Nephron (organoid): ENCODE measurements around the gene PLEKHA7.

ENCODE experiments used
- H3K27ac Mint-ChIP-seq, 3 experiments: 2 replicates each; pipeline ENCODE4 v1.8.0; 2020; ENCODE audit warnings: mixed read lengths in 3 of 3, mild to moderate bottlenecking in 2 of 3, moderate library complexity in 1 of 3
- H3K27me3 Mint-ChIP-seq: 2 replicates; pipeline ENCODE4 v1.8.0; 2021; ENCODE audit warnings: low read depth, mild to moderate bottlenecking, moderate library complexity, mixed read lengths
- H3K36me3 Mint-ChIP-seq: 2 replicates; pipeline ENCODE4 v1.8.0; 2020; ENCODE audit warnings: low read depth, mixed read lengths
- H3K4me1 Mint-ChIP-seq: 2 replicates; pipeline ENCODE4 v1.8.0; 2020; ENCODE audit warnings: mixed read lengths
- H3K4me3 Mint-ChIP-seq, 3 experiments: 2 replicates each; pipeline ENCODE4 v1.8.0; 2020; ENCODE audit warnings: mild to moderate bottlenecking in 3 of 3, mixed read lengths in 3 of 3, moderate library complexity in 2 of 3
- H3K9me3 Mint-ChIP-seq: 2 replicates; pipeline ENCODE4 v1.8.0; 2020; ENCODE audit warnings: mixed read lengths
- CTCF ChIP-seq, 3 experiments: fragments of 200-600 bp; sonication (generic); IDR thresholded peaks; one replicate each; pipeline ENCODE4 v1.5.0; 2021; ENCODE audit warnings: antibody characterized with exemption in 3 of 3; ENCODE audit not compliant: unreplicated experiment in 3 of 3

PLEKHA7 gene

GRCh38 chr11:16976379-16976778 is 37.8 kb downstream of the PLEKHA7 start:
- Mint-ChIP-seq H3K27me3 (no peaks in the 10 kb centered on the region), H3K36me3 (no peaks in the 10 kb centered on the region), H3K4me1 (peaks cover 6% of the 10 kb centered on the region), H3K9me3 (no peaks in the 10 kb centered on the region), H3K4me3 (no peak overlapping the region), H3K27ac (peak overlapping the region in 2 of 3 experiments; percentile 21 to 24)
- no peak for TF ChIP-seq CTCF (IDR thresholded peaks at IDR 0.05; ENCODE audit: unreplicated experiment in 3 of 3)

GRCh38 chr11:16975906-16976305 is 38.3 kb downstream of the PLEKHA7 start:
- H3K4me3 Mint-ChIP-seq = no peak overlapping the region
- H3K9me3 Mint-ChIP-seq = no peaks in the 10 kb centered on the region
- peaks cover 2% of the 10 kb centered on the region for H3K4me1 Mint-ChIP-seq
- H3K27me3 Mint-ChIP-seq = no peaks in the 10 kb centered on the region
- no peak for TF ChIP-seq CTCF (IDR thresholded peaks at IDR 0.05; ENCODE audit: unreplicated experiment in 3 of 3)
- H3K36me3 Mint-ChIP-seq = no peaks in the 10 kb centered on the region
- peak overlapping the region in 1 of 3 experiments; percentile 21 for H3K27ac Mint-ChIP-seq

- H3K27ac Mint-ChIP-seq = no peak overlapping the region
- no peaks in the 10 kb centered on the region for H3K9me3 Mint-ChIP-seq
- no peaks in the 10 kb centered on the region for H3K27me3 Mint-ChIP-seq
- H3K36me3 Mint-ChIP-seq = no peaks in the 10 kb centered on the region
- no peak for TF ChIP-seq CTCF (IDR thresholded peaks at IDR 0.05; ENCODE audit: unreplicated experiment in 3 of 3)
- peaks cover 8% of the 10 kb centered on the region for H3K4me1 Mint-ChIP-seq
- no peak overlapping the region for H3K4me3 Mint-ChIP-seq
Observed at GRCh38 chr11:16973338-16973964, 40.8 kb downstream of the PLEKHA7 start.

DNA sequence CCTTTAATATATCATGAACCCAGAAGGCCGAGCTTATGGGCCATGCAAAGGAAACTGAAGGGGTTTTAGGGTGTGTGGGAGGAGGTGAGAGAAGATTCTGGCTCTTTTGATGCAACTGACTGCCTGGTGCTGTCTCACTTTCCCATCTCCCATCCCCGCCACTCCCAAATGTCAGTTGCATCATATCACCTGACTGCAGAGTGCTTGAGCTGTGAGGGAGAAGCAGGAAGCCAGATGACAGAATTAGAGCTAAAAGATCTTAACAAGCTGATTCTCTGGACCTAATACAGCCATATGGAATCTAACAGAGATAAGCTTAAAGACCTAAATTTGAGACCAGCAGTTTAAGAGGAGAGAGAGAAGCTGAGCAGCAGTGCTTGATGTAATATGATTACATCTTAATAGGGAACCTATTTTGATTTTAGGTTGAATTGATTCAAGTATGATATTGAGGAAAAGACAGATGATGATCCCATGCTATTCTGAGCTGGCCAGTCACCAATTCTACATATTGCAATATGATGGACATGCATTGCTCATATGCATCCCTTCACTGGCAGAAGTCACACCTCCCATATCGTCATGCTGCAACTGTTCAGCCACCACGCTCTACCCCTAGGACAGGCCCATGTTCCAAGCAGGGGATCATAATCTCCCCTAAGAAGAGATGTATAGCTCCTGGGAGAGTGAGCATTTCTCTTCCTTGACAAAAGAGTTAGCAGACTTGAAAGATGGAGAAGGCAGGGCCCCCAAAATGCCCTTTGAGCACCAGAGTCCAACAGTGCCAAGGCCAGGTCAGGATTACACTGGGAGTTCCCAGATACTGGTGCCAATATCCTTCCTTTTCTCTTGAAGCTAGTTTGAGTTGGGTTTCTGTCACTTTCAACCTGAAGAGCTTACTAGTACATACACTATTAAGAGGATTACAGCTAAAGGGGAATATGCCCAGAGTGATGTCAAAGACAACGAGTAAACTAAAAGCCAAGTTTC is 44.9 kb downstream of the PLEKHA7 start:
- H3K9me3 Mint-ChIP-seq = no peaks in the 10 kb centered on the region
- TF ChIP-seq CTCF (IDR thresholded peaks at IDR 0.05; ENCODE audit: unreplicated experiment in 3 of 3) = no peak
- H3K4me3 Mint-ChIP-seq = no peak overlapping the region
- peaks cover 14% of the 10 kb centered on the region for H3K4me1 Mint-ChIP-seq
- no peaks in the 10 kb centered on the region for H3K36me3 Mint-ChIP-seq
- H3K27me3 Mint-ChIP-seq = no peaks in the 10 kb centered on the region
- peak overlapping the region; percentile 60 to 98 (median 90) for H3K27ac Mint-ChIP-seq

- peaks cover 14% of the 10 kb centered on the region for H3K4me1 Mint-ChIP-seq
- no peak overlapping the region for H3K4me3 Mint-ChIP-seq
- no peaks in the 10 kb centered on the region for H3K36me3 Mint-ChIP-seq
- no peak for TF ChIP-seq CTCF (IDR thresholded peaks at IDR 0.05; ENCODE audit: unreplicated experiment in 3 of 3)
- no peaks in the 10 kb centered on the region for H3K9me3 Mint-ChIP-seq
- H3K27me3 Mint-ChIP-seq = no peaks in the 10 kb centered on the region
- peak overlapping the region in 2 of 3 experiments; percentile 90 to 98 for H3K27ac Mint-ChIP-seq
Observed at GRCh38 chr11:16968196-16968595, 46.0 kb downstream of the PLEKHA7 start.
